WERI-Rb-1 (cell line): ENCODE measurements around the gene EAPP.
"Not testable (repeated sequence)": the region's sequence is repeated elsewhere in the genome, so short reads cannot be mapped to it uniquely, and the experiment has no call there.

Experiments
- DNase-seq: peaks from one replicate; pipeline ENCODE4 v3.0.0-alpha.2; 2020
- H3K27ac ChIP-seq: fragments of 250-450 bp; sonication (Bioruptor Pico); 2 replicates; pipeline ENCODE4 v1.5.1; 2020; ENCODE audit warnings: mild to moderate bottlenecking, moderate library complexity
- H3K27me3 ChIP-seq: fragments of 250-450 bp; sonication (Bioruptor Pico); 2 replicates; pipeline ENCODE4 v1.5.1; 2021; ENCODE audit warnings: mild to moderate bottlenecking, low read depth, moderate library complexity; ENCODE audit not compliant: insufficient read depth, severe bottlenecking
- H3K36me3 ChIP-seq: fragments of 250-450 bp; sonication (Bioruptor Pico); 2 replicates; pipeline ENCODE4 v1.5.1; 2020; ENCODE audit warnings: mild to moderate bottlenecking, moderate library complexity
- H3K4me3 ChIP-seq: 2 replicates; pipeline ENCODE4 v1.5.1; 2011; ENCODE audit warnings: low read depth, mild to moderate bottlenecking, control low read depth, low read length
- H3K9me3 ChIP-seq: fragments of 250-450 bp; sonication (Bioruptor Pico); 2 replicates; pipeline ENCODE4 v1.5.1; 2021; ENCODE audit warnings: mild to moderate bottlenecking, moderate library complexity; ENCODE audit not compliant: severe bottlenecking
- CTCF ChIP-seq: IDR thresholded peaks from 2 replicates; pipeline ENCODE4 v1.5.1; 2011; ENCODE audit warnings: low read depth, mild to moderate bottlenecking, control low read depth, inconsistent platforms, low read length

The EAPP gene

GRCh38 chr14:34536951-34537676, 2.4 kb downstream of the EAPP start:
- no peak overlapping the region for H3K4me3 ChIP-seq
- H3K27ac ChIP-seq: no peak overlapping the region
- DNase-seq: no peak
- H3K27me3 ChIP-seq: no peaks in the 10 kb centered on the region
- TF ChIP-seq CTCF: no peak
- no peaks in the 10 kb centered on the region for H3K9me3 ChIP-seq
- H3K36me3 ChIP-seq: peaks cover 30% of the 10 kb centered on the region

DNA sequence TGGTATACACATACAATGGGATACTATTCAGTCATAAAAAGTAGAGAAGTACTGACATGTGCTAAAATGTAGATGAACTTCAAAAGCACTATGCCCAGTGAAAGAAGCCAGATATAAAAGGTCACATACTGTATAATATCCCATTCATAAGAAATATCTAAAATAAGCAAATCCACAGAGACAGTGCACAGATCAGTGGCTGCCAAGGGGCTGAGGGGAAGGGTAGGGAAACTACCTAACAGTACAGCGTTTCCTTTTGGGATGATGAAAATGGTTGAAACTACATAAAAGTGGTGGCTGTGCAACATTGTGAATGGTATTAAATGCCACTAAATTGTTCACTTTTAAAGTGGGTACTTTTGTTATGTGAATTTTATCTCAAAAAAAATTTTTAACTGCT, 11.9 kb downstream of the EAPP start:
- DNase-seq: no peak
- no peak for TF ChIP-seq CTCF
- no peaks in the 10 kb centered on the region for H3K27me3 ChIP-seq
- H3K9me3 ChIP-seq: no peaks in the 10 kb centered on the region
- no peak overlapping the region for H3K27ac ChIP-seq
- H3K36me3 ChIP-seq: peaks cover 78% of the 10 kb centered on the region
- no peak overlapping the region for H3K4me3 ChIP-seq

DNA sequence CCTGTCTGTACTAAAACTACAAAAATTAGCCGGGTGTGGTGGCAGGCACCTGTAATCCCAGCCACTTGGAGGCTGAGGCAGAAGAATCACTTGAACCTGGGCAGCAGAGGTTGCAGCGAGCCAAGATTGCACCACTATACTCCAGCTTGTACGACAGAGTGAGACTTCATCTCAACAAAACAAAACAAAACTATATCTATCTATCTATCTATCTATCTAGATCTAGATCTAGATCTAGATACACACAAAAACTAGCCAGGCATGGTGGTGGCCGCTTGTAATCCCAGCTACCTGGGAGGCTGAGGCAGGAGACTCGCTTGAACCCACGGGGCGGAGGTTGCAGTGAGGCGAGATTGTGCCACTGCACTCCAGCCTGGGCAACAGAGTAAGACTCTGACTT, 15.3 kb downstream of the EAPP start:
- not testable (repeated sequence) for H3K9me3 ChIP-seq, H3K27me3 ChIP-seq, DNase-seq, H3K27ac ChIP-seq, H3K4me3 ChIP-seq
- H3K36me3 ChIP-seq: peaks cover 72% of the 10 kb centered on the region

GRCh38 chr14:34522496-34522895, 17.0 kb downstream of the EAPP start:
- H3K4me3 ChIP-seq: no peak overlapping the region
- H3K27me3 ChIP-seq: no peaks in the 10 kb centered on the region
- peak overlapping the region; percentile 40 for H3K27ac ChIP-seq
- no peaks in the 10 kb centered on the region for H3K9me3 ChIP-seq
- TF ChIP-seq CTCF: no peak
- H3K36me3 ChIP-seq: peaks cover 79% of the 10 kb centered on the region
- peak; percentile 39 for DNase-seq

DNA sequence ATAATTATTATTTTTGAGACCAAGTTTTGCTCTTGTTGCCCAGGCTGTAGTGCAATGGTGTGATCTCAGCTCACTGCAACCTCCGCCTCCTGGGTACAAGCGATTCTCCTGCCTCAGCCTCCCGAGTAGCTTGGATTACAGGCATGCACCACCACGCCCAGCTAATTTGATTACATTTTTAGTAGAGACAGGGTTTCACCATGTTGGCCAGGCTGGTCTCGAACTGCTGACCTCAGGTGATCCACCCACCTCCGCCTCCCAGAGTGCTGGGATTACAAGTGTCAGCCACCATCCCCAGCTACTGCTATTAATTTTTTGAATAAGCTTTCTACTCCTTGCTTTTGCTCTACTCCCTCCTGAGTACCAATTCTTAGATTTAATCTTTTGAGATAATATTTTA, 18.4 kb downstream of the EAPP start:
- DNase-seq, H3K27me3 ChIP-seq, H3K9me3 ChIP-seq, H3K27ac ChIP-seq, H3K4me3 ChIP-seq: not testable (repeated sequence)
- peaks cover 76% of the 10 kb centered on the region for H3K36me3 ChIP-seq

DNA sequence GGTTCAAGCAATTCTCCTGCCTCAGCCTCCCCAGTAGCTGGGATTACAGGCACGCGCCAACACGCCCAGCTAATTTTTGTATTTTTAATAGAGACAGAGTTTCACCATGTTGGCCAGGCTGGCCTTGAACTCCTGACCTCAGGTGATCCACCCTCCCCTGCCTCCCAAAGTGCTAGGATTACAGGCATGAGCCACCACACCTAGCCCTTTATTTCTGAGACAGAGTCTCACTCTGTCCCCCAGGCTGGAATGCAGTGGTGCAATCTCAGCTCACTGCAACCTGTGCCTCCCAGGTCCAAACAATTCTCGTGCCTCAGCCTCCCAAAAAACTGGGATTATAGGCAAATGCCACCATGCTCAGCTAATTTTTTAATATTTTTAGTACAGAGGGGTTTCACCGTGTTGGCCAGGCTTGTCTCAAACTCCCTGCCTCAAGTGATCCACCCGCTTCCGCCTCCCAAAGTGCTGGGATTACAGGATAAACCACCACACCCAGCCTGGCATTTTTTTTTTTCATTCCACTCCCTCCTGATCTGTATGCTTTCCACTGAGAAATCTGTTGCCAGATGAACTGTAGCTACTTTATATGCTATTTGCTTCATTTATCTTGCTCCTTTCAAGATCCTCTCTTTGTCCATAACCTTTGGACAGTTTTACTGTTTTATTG, 19.1 kb downstream of the EAPP start:
- not testable (repeated sequence) for DNase-seq, H3K4me3 ChIP-seq, H3K9me3 ChIP-seq, H3K27ac ChIP-seq, H3K27me3 ChIP-seq
- H3K36me3 ChIP-seq: peaks cover 72% of the 10 kb centered on the region

- TF ChIP-seq CTCF: no peak
- Histone ChIP-seq H3K36me3 (no peaks in the 10 kb centered on the region), H3K27me3 (no peaks in the 10 kb centered on the region), H3K4me3 (no peak overlapping the region), H3K9me3 (no peaks in the 10 kb centered on the region), H3K27ac (no peak overlapping the region)
- DNase-seq: no peak
Measured at GRCh38 chr14:34507884-34508283, 31.6 kb downstream of the EAPP start.
